T-helper 9 cell (primary cell): Measurements from ENCODE around the gene KLB.
"Not testable (repeated sequence)": the region's sequence is repeated elsewhere in the genome, so short reads cannot be mapped to it uniquely, and the experiment has no call there.

Experiments
- DNase-seq: peaks from one replicate; pipeline ENCODE4 v3.0.0-alpha.2; 2020
- total RNA-seq, 2 donors: gene quantifications; one replicate each; lab custom pipeline; 2026; lab: John Stamatoyannopoulos, UW

The KLB gene
- 0 reads per million in 2 donors for total RNA-seq

- no peak for DNase-seq
These were observed at the start of gene KLB for GRCh38 chr4:39406763-39407583. Gene KLB, plus strand, starts transcription at chr4:39406930. Its CDS starts 20 bp downstream, at chr4:39406950.

- no peak for DNase-seq
These were observed 49.7 kb upstream of the KLB start for GRCh38 chr4:39357002-39357401.

- not testable (repeated sequence) for DNase-seq
These were observed 46.1 kb upstream of the KLB start for GRCh38 chr4:39360611-39361010.

GRCh38 chr4:39362827-39363226, 43.9 kb upstream of the KLB start:
- DNase-seq: no peak

- DNase-seq: no peak
These were observed 42.8 kb upstream of the KLB start for GRCh38 chr4:39363773-39364393.

GRCh38 chr4:39365360-39365759, 41.4 kb upstream of the KLB start:
- no peak for DNase-seq

- DNase-seq: peak; percentile 97
These were observed 40.6 kb upstream of the KLB start, which contains the start of gene RFC1 for GRCh38 chr4:39365830-39366771. Gene RFC1, minus strand, starts transcription at chr4:39366362. Its CDS starts 121 bp downstream, at chr4:39366241.

- DNase-seq: no peak
These were observed 39.6 kb upstream of the KLB start for GRCh38 chr4:39367166-39367565.

- DNase-seq: no peak
These were observed 37.4 kb upstream of the KLB start for GRCh38 chr4:39369301-39369700.

- not testable (repeated sequence) for DNase-seq
These were observed 35.5 kb upstream of the KLB start for GRCh38 chr4:39371209-39371608.

GRCh38 chr4:39375478-39375877, 31.3 kb upstream of the KLB start:
- DNase-seq: no peak

- DNase-seq: no peak
These were observed 23.0 kb upstream of the KLB start for GRCh38 chr4:39383690-39384089.

GRCh38 chr4:39384563-39384962, 22.2 kb upstream of the KLB start:
- no peak for DNase-seq

- no peak for DNase-seq
These were observed 16.1 kb upstream of the KLB start for GRCh38 chr4:39390603-39391002.

GRCh38 chr4:39394706-39395105, 12.0 kb upstream of the KLB start:
- DNase-seq: no peak

GRCh38 chr4:39401640-39402039, 5.1 kb upstream of the KLB start:
- DNase-seq: not testable (repeated sequence)

GRCh38 chr4:39407584-39407885, 805 bp downstream of the KLB start:
- no peak for DNase-seq

- DNase-seq: no peak
These were observed 3.7 kb downstream of the KLB start for GRCh38 chr4:39410415-39410814.

GRCh38 chr4:39411561-39411960, 4.8 kb downstream of the KLB start:
- DNase-seq: not testable (repeated sequence)

GRCh38 chr4:39415678-39416283, 9.1 kb downstream of the KLB start:
- DNase-seq: no peak

GRCh38 chr4:39422247-39422646, 15.5 kb downstream of the KLB start:
- DNase-seq: no peak

- DNase-seq: not testable (repeated sequence)
These were observed 18.6 kb downstream of the KLB start for GRCh38 chr4:39425297-39425696.

- DNase-seq: no peak
These were observed 20.0 kb downstream of the KLB start for GRCh38 chr4:39426728-39427127.
